GM18498 (cell line): ENCODE data around the gene FBXW8.

Experiments used
- ATAC-seq: cut with Tn5 transposase; IDR thresholded peaks from one replicate; pipeline ENCODE4 v1.9.1; 2021; ENCODE audit warnings: mild to moderate bottlenecking, moderate library complexity; ENCODE audit not compliant: unreplicated experiment

Gene FBXW8

GRCh38 chr12:117072106-117072505, 161.4 kb downstream of the FBXW8 start:
- ATAC-seq = no peak

GRCh38 chr12:117072736-117073490, 162.2 kb downstream of the FBXW8 start:
- no peak for ATAC-seq

- ATAC-seq = no peak
Observed at GRCh38 chr12:117073611-117074010, 162.9 kb downstream of the FBXW8 start.

GRCh38 chr12:117076410-117077372, 165.9 kb downstream of the FBXW8 start:
- ATAC-seq = no peak

- no peak for ATAC-seq
Observed at GRCh38 chr12:117079487-117079886, 168.7 kb downstream of the FBXW8 start.

- ATAC-seq = no peak
Observed at GRCh38 chr12:117080661-117081144, 170.0 kb downstream of the FBXW8 start.
